Measurements from ENCODE around the gene MAP2K4. TPM values are rescaled to one million over a fixed set of nuclear protein-coding genes. Genes with fewer than 3 reads are reported as not detected.

Gene MAP2K4
- total RNA-seq, 1 donor from 2014 or later, result 34.4 TPM

- no peaks in the 10 kb centered on the region for H3K4me1 ChIP-seq
- intact Hi-C loops (cut with DNase I), result no loop called here
- TF ChIP-seq POLR2AphosphoS5 (IDR thresholded peaks at IDR 0.05; ENCODE audit: insufficient read depth in 1 of 2, low read depth in 1 of 2) (no peak), CTCF (IDR thresholded peaks at IDR 0.05) (no peak), POLR2A (IDR thresholded peaks at IDR 0.05) (no peak)
These were observed 158.1 kb downstream of the MAP2K4 start for GRCh38 chr17:12178644-12179330.

DNA sequence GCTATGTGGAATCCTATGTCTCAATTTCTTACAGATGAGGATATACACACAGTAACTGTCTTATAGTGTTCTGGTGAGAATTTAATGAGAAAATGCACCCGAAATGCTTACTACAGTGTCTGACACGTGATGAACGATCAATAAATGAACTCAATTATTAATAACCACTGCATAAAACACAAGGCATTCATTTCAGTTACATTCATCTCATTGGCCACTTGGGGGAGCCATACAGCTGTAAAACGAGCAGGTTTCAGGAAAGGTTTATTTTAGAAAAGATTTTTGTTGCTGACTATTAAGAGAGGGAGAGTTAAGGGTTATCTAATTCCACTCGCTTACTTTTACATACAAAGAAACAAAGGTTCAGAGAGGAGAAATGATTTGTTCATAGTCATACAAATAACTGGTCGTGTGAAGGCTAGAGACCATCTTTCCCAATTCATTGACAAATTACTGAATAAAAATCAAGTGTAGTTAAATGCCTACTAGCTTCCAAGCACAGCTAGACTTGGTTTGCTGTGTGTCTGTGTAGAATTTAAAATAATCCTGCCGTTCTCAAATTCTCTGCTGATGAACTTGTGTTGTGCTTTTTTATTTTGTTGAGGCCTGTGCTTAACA is 160.1 kb downstream of the MAP2K4 start:
- Histone ChIP-seq H3K9me3 (no peaks in the 10 kb centered on the region), H3K27me3 (no peaks in the 10 kb centered on the region), H3K27ac (no peak overlapping the region), H3K36me3 (no peaks in the 10 kb centered on the region), H3K4me3 (no peak overlapping the region), H3K4me1 (no peaks in the 10 kb centered on the region)
- TF ChIP-seq CTCF (IDR thresholded peaks at IDR 0.05), result peak in 2 of 3 experiments; percentile 53 to 71
- no peak for TF ChIP-seq POLR2A (IDR thresholded peaks at IDR 0.05)
- no peak for TF ChIP-seq POLR2AphosphoS5 (IDR thresholded peaks at IDR 0.05; ENCODE audit: insufficient read depth in 1 of 2, low read depth in 1 of 2)
- DNase-seq (ENCODE audit: extremely low spot score in 2 of 2), result no peak
- intact Hi-C loops (cut with DNase I), result loop anchor here (5.0 kb wide), 1 partner anchor 822 kb away; no protein-coding TSS in a partner anchor

More at GRCh38 chr17:12178644-12179330, 158.1 kb downstream of the MAP2K4 start:
- Histone ChIP-seq H3K4me3 (no peak overlapping the region), H3K36me3 (no peaks in the 10 kb centered on the region), H3K9me3 (no peaks in the 10 kb centered on the region), H3K27ac (no peak overlapping the region), H3K27me3 (no peaks in the 10 kb centered on the region)
- DNase-seq (ENCODE audit: extremely low spot score in 2 of 2), result no peak

GRCh38 chr17:12187658-12188057 is 167.0 kb downstream of the MAP2K4 start:
- H3K27ac ChIP-seq, result no peak overlapping the region

DNA sequence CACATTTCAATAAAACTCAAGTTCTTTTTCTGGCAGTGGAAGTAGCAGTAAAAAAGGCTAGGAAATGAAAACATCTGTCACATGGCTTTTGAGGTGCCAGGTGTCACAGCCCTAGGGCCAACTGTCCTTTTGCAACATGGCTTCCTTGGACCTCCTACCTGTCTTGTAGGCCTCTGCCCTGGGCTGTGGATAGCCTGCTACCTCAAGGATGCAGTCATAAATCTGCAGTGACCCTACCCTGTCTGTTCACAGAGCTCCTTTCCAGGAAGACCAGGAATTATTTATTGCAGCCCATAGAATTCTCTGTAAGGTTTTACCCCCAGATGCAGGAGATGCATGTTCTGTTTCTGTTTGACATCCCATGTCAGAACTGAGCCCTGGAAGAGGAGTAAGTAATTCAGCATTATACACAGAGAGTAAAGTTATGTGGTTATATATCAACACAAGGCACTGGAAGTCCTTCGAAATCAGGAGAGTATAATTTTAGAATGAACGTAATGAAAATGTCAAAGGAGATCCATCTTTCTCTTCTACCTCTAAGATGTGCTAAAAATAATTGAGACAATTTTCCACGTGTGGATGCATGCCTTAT is 172.6 kb downstream of the MAP2K4 start:
- Histone ChIP-seq H3K36me3 (no peaks in the 10 kb centered on the region), H3K9me3 (no peaks in the 10 kb centered on the region), H3K27ac (no peak overlapping the region), H3K27me3 (no peaks in the 10 kb centered on the region), H3K4me3 (no peak overlapping the region), H3K4me1 (no peaks in the 10 kb centered on the region)
- no peak for DNase-seq (ENCODE audit: extremely low spot score in 2 of 2)
- intact Hi-C loops (cut with DNase I), result no loop called here
- TF ChIP-seq POLR2AphosphoS5 (IDR thresholded peaks at IDR 0.05; ENCODE audit: insufficient read depth in 1 of 2, low read depth in 1 of 2), result no peak
- no peak for TF ChIP-seq POLR2A (IDR thresholded peaks at IDR 0.05)

More at GRCh38 chr17:12187658-12188057, 167.0 kb downstream of the MAP2K4 start:
- TF ChIP-seq POLR2AphosphoS5 (IDR thresholded peaks at IDR 0.05; ENCODE audit: insufficient read depth in 1 of 2, low read depth in 1 of 2), result no peak
- no peak for TF ChIP-seq CTCF (IDR thresholded peaks at IDR 0.05)
- TF ChIP-seq POLR2A (IDR thresholded peaks at IDR 0.05), result no peak
- Histone ChIP-seq H3K9me3 (no peaks in the 10 kb centered on the region), H3K4me1 (no peaks in the 10 kb centered on the region), H3K4me3 (no peak overlapping the region), H3K36me3 (no peaks in the 10 kb centered on the region), H3K27me3 (no peaks in the 10 kb centered on the region)
- intact Hi-C loops (cut with DNase I), result no loop called here
- no peak for DNase-seq (ENCODE audit: extremely low spot score in 2 of 2)

MicroRNA genes within 50 kb of the gene (microRNA counts, 767-probe panel; counts per million panel counts)
- 238 to 261 counts per million in 2 donors for microRNA hsa-miR-744-5p

Small RNA genes lying within 50 kb of the gene (microRNA-seq; reads per million reads assigned to microRNA genes)
- 2,106 reads per million, percentile 85 among the genes with 10 or more reads in this experiment for gene MIR744 (ENCODE audit: borderline number of aligned reads, borderline replicate concordance)

Small RNA genes lying within 50 kb of the gene (small RNA-seq; reads per million reads assigned to genes)
- gene MIR744 (15.6 reads per million, percentile 94 among the genes with 10 or more reads in this experiment), gene RNU11-2P (not detected)

Other genes starting within 250 kb of the MAP2K4 start
- gene ZNF18, start 23.4 kb upstream of the MAP2K4 start, total RNA-seq, result 10.8 TPM